Activated T-helper 2 cell treated with anti-CD3 and anti-CD28 coated beads, Interferon-gamma antibody, Interleukin-2, Interleukin-4, amounts not matched to agents 10 μg/mL and 5 μg/mL and 100 μg/mL, durations not matched to agents 14 hours and 24 hours and 36 hours (primary cell): ENCODE measurements around the gene RBMS3. TPM values are rescaled to one million over a fixed set of nuclear protein-coding genes. Genes with fewer than 3 reads are reported as not detected.
"Not testable (repeated sequence)": the region's sequence is repeated elsewhere in the genome, so short reads cannot be mapped to it uniquely, and the experiment has no call there.

Source experiments
- DNase-seq: peaks from one replicate; pipeline ENCODE4 v3.0.0; 2021; ENCODE audit warnings: low spot score
- H3K27ac Mint-ChIP-seq: one replicate; pipeline ENCODE4 v1.8.0; 2021; ENCODE audit warnings: mixed read lengths
- H3K27me3 Mint-ChIP-seq: one replicate; pipeline ENCODE4 v1.8.0; 2021; ENCODE audit warnings: low read depth, mixed read lengths
- H3K36me3 Mint-ChIP-seq: one replicate; pipeline ENCODE4 v1.8.0; 2021; ENCODE audit warnings: low read depth, mixed read lengths
- H3K4me1 Mint-ChIP-seq: one replicate; pipeline ENCODE4 v1.8.0; 2021; ENCODE audit warnings: low read depth, mixed read lengths
- H3K4me3 Mint-ChIP-seq: one replicate; pipeline ENCODE4 v1.8.0; 2021; ENCODE audit warnings: low read depth, mild to moderate bottlenecking, moderate library complexity, mixed read lengths
- H3K9me3 Mint-ChIP-seq: one replicate; pipeline ENCODE4 v1.8.0; 2021; ENCODE audit warnings: mixed read lengths
- intact Hi-C: fragments of 100-400 bp; cut with micrococcal nuclease; formaldehyde crosslinking; loops from one replicate; pipeline ENCODE4 v1.15.1; 2023
- total RNA-seq: library from RNA; stranded (reverse); gene quantifications from 2 replicates; pipeline ENCODE4 v1.2.3, GENCODE V29; 2022

The RBMS3 gene
- total RNA-seq, 1 donor from 2014 or later, result 5.3 TPM

DNA sequence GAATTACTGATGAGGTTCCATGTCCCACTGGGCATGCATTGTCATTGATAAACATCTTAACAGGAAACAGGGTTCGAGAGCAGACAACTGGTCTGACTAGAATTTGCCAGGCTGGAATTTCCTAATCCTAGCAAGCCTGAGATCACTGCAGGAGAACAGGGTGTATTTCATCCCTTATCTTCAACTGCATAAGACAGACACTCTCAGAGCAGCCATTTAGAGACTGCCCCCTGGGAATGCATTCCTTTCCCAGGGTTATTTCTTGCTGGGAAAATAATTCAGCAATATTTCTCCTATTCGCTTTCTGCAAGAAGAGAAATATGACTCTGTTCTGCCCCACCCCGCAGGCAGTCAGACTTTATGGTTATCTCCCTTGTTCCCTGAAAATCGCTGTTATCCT, 113.1 kb downstream of the RBMS3 start:
- DNase-seq, H3K36me3 Mint-ChIP-seq, H3K9me3 Mint-ChIP-seq, H3K27me3 Mint-ChIP-seq, intact Hi-C loops, H3K4me3 Mint-ChIP-seq, H3K4me1 Mint-ChIP-seq, H3K27ac Mint-ChIP-seq: not testable (repeated sequence)

DNA sequence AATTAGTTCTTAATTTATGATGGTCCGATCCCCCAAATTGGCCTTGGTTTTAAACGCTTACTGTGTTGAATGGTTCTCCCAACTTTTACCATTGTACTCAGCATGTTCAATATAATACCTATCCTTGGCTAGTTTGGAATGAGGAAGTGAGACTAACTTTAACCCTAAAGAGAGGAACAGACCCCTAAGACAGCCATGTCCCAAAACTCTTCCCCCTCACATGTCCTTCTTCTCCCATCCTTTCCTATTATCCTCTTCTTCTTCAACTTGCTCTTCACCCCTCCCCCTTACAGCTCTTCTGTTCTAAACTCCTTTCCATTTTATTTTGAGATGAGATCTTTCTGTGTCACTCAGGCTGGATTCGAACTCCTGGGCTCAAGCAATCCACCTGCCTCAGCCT, 116.5 kb downstream of the RBMS3 start:
- no peaks in the 10 kb centered on the region for H3K36me3 Mint-ChIP-seq
- H3K4me3 Mint-ChIP-seq, result no peak overlapping the region
- DNase-seq, result no peak
- H3K27ac Mint-ChIP-seq, result no peak overlapping the region
- no peaks in the 10 kb centered on the region for H3K4me1 Mint-ChIP-seq
- no peaks in the 10 kb centered on the region for H3K9me3 Mint-ChIP-seq
- H3K27me3 Mint-ChIP-seq, result no peaks in the 10 kb centered on the region
- intact Hi-C loops, result no loop called here

DNA sequence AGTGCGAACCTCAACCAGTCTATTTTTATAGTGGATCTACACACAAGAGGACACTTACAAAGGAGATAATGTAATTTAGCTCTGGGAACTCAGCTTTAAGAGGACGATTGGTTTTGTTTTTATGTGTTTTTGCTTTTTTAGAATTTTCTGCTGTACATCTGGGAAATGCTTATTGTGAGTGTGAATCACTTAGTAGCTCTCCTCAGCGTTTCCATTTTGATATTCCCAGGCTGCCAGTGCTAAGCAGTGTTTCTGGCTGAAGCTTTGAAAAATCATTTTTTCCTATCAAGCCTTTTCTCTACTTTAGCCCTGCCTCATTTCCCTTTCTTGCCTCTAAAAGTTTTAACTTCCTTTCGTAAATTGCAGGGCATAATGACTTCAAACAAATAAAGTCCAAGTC, 117.9 kb downstream of the RBMS3 start:
- Mint-ChIP-seq H3K27ac (no peak overlapping the region), H3K4me3 (no peak overlapping the region), H3K9me3 (no peaks in the 10 kb centered on the region), H3K36me3 (no peaks in the 10 kb centered on the region), H3K27me3 (no peaks in the 10 kb centered on the region), H3K4me1 (no peaks in the 10 kb centered on the region)
- intact Hi-C loops, result no loop called here
- DNase-seq, result no peak

DNA sequence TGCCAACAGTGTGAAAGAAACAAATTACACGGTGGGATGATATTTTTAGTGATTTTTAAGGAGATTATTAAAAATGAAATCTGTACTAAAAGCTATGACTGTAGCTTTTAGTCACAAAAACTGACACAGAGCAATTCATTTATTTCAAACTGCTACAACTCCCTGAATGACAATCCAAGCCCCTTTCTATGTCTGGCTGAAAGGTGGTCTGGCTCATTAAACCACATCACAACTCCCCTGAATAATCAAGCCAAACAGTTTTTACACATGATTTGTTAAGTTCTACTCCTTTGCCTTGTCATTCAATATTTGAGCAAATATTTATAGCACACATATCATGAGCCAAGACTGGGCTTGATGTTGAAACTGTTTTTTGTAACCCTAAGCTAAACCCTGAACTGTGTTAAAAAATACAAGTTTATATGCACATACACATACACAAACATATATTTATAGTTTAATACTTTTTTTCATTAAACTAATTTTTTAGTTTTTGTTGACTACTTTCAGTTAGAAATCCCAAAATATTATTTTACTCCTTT, 125.5 kb downstream of the RBMS3 start:
- intact Hi-C loops, result no loop called here
- H3K9me3 Mint-ChIP-seq, result no peaks in the 10 kb centered on the region
- H3K4me3 Mint-ChIP-seq, result no peak overlapping the region
- no peaks in the 10 kb centered on the region for H3K27me3 Mint-ChIP-seq
- H3K27ac Mint-ChIP-seq, result no peak overlapping the region
- DNase-seq, result no peak
- no peaks in the 10 kb centered on the region for H3K4me1 Mint-ChIP-seq
- H3K36me3 Mint-ChIP-seq, result no peaks in the 10 kb centered on the region

DNA sequence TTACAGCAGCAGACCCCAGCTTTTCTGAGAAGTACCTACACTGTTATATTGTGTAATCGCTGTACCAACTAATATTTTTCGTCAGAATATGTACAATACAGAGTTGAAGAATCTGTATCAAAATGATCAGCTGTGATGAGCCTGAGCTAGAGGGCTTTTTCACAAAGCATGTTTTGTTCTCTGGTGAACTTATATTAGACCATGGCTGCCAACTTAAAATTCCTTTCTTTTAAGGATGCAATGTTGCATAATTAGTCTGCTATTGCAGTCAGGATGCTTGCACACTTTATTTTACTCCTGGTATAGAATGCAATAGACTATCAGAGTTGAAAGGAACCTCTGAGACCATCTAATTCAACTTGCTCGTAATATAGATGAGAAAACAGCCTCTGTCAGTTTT, 127.8 kb downstream of the RBMS3 start:
- no peaks in the 10 kb centered on the region for H3K36me3 Mint-ChIP-seq
- H3K27ac Mint-ChIP-seq, result no peak overlapping the region
- no peak for DNase-seq
- no peaks in the 10 kb centered on the region for H3K9me3 Mint-ChIP-seq
- H3K27me3 Mint-ChIP-seq, result no peaks in the 10 kb centered on the region
- H3K4me3 Mint-ChIP-seq, result no peak overlapping the region
- intact Hi-C loops, result no loop called here
- no peaks in the 10 kb centered on the region for H3K4me1 Mint-ChIP-seq

DNA sequence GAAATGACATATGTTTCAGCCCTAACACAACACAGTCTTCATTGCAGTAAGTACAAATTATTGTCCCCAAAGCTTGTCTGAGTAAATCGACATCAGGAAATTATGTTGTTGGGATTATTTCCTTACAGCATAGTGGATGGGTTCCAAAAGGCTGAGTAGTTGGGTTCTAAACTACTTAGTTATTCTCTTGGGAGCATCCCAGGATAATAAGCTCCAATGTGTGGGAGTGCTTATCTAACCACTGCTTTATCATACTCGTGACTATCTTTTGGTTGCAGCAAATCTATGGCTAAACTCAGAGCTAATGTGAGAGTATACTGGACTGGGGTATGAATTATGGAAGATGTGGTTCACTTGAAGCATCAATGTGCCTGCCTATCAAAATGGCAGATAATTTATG, 128.5 kb downstream of the RBMS3 start:
- Mint-ChIP-seq H3K36me3 (no peaks in the 10 kb centered on the region), H3K27me3 (no peaks in the 10 kb centered on the region), H3K27ac (no peak overlapping the region), H3K4me3 (no peak overlapping the region), H3K9me3 (no peaks in the 10 kb centered on the region), H3K4me1 (no peaks in the 10 kb centered on the region)
- intact Hi-C loops, result no loop called here
- no peak for DNase-seq

DNA sequence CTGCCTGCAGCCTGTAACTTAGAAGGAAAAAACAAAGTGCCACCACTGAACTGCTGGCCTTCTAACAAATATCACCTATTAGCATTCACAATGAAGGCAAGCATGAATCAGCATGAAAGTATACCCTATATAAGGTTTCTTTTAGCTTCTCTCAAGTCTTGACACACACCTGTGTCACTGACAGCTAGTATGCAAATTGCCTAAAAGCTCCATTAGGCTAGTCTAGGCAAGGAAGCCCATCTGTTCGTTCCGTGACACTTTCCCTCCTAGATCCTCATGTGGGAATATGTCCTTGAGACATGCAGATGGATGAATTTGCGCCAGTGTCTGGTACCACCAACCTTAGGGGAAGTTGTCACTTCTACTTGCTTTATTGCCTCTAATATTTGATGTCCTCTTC, 129.3 kb downstream of the RBMS3 start:
- intact Hi-C loops, result no loop called here
- Mint-ChIP-seq H3K27ac (no peak overlapping the region), H3K4me1 (no peaks in the 10 kb centered on the region), H3K27me3 (no peaks in the 10 kb centered on the region), H3K36me3 (no peaks in the 10 kb centered on the region), H3K4me3 (no peak overlapping the region), H3K9me3 (no peaks in the 10 kb centered on the region)
- DNase-seq, result no peak

DNA sequence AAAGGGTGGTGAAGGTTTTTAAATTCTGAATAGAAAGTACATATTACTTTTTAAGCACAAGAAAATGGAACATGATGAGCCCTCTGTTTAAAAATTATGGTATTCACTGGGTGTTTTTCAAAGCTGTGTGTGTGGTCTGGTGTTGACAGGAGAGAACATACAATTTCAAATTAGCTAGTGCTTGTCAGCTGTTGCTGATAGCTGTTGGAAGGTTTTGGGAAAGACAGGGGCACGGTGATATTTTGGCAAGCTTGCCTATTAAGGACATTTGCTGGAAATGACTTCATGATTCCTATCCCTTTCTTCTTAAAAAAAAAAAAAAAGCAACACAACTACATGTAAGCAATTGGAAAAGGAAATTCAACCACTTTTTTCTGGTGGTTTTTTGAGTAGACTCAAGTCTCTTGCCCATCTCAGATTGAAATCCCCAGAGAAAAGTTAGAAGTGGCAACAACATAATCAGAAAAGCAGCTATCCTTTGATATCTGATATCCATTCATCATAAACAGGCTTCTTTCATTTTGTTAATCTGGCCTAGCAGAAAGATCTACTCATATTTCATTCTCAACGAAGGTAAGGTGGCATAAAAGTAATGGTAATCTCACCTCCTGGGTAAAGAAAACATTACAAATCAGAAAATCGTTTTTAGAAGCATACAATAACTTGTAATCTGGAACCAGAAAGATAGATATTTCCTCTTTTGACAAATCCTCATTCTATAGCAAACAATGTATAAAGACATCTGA, 130.0 kb downstream of the RBMS3 start:
- intact Hi-C loops, result no loop called here

DNA sequence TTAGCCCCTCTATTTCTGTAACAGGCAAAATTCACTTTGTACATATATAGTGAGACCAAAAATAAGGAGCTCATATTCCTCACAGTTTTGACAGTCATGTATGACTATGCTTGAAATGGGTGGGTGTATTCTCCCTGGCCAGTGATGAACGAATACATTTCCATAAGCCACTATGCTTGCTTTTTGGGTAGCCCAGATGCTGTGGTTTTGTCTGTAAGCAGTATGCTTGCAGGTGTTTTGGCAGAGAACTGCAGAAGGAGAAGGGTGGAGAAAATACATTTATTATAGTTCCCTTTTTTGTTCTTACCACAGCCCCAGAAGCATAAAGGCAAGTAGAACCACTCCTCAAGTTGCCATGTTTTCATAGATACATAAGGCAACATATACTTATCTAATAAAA, 131.2 kb downstream of the RBMS3 start:
- Mint-ChIP-seq H3K4me3 (no peak overlapping the region), H3K36me3 (no peaks in the 10 kb centered on the region), H3K4me1 (no peaks in the 10 kb centered on the region)

More for the DNA sequence above, 130.0 kb downstream of the RBMS3 start:
- no peak for DNase-seq
- Mint-ChIP-seq H3K36me3 (no peaks in the 10 kb centered on the region), H3K4me1 (no peaks in the 10 kb centered on the region), H3K4me3 (no peak overlapping the region), H3K27ac (no peak overlapping the region), H3K9me3 (no peaks in the 10 kb centered on the region), H3K27me3 (no peaks in the 10 kb centered on the region)

DNA sequence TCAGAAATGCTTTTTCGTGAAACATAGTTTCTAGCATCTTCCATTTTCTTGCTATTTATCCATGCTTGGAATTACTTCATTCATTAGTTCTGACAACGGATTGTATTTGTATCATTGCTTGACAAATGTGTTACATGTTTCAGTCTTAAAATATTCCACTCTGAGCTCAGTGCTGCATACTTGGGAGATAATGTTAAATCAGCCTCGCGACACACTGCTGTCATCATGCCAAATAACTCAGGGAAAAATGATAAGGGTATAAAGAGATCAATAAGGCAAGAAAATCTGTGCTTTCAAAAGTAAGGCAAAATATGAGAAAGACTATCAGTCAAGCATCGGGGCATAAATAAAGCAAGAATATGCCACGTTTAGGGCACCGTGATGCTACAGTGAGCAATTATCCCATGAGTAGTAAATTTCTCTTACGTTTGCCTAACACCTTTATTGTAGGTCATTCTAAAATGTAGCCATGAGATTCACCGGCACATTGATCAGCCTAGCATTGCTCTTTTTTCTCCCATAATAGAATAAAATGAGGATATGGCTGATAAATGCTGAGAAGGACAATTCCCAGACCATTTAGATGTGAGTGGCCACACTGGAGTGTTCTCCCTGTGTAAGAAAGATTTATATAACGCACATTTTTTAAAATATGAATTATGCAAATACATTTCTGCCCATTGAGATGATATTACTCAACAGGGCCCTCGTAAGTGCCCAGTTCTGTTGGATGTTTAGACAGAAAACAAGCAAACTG, 133.8 kb downstream of the RBMS3 start:
- intact Hi-C loops, result no loop called here
- Mint-ChIP-seq H3K9me3 (no peaks in the 10 kb centered on the region), H3K27me3 (no peaks in the 10 kb centered on the region), H3K36me3 (no peaks in the 10 kb centered on the region), H3K4me1 (no peaks in the 10 kb centered on the region), H3K27ac (no peak overlapping the region), H3K4me3 (no peak overlapping the region)
- DNase-seq, result no peak

More for the DNA sequence above, 131.2 kb downstream of the RBMS3 start:
- DNase-seq, result no peak
- Mint-ChIP-seq H3K9me3 (no peaks in the 10 kb centered on the region), H3K27me3 (no peaks in the 10 kb centered on the region), H3K27ac (no peak overlapping the region)
- intact Hi-C loops, result no loop called here

DNA sequence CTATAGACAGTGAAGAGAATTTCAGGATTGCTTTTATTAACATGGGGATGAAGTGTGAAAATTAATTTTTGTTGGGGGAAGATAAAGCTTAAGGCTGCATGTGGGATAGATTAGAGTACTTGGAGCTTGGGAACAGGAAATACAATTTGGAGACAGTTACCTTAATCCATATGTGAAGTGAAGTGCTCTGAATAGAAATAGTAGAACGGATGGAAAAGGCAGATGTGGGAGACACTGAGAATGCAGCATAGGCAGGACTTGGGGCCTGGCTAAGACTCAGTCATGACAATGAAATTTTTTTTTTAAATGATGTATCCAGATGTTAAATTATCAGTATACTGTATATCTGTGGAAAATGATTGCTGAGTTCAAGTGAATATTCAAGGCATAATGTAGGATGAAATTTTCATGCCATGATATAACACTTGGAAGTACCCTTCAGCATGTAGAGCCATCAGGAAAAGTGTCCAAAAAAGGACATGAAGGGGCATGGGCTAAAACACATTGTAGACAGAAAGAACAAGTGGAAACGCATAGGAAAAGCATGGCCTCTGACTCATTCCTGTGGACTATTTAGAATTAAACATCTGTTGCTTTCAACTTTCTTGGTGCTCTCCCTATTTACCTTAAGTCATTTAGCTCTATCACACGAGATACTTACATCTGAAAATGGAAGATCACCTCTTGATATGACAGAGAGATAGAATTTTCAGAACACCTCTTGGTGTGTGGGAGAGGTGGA, 134.8 kb downstream of the RBMS3 start:
- DNase-seq, result no peak
- no peaks in the 10 kb centered on the region for H3K27me3 Mint-ChIP-seq
- no peaks in the 10 kb centered on the region for H3K4me1 Mint-ChIP-seq
- intact Hi-C loops, result no loop called here
- H3K36me3 Mint-ChIP-seq, result no peaks in the 10 kb centered on the region
- H3K4me3 Mint-ChIP-seq, result no peak overlapping the region
- no peak overlapping the region for H3K27ac Mint-ChIP-seq
- no peaks in the 10 kb centered on the region for H3K9me3 Mint-ChIP-seq

DNA sequence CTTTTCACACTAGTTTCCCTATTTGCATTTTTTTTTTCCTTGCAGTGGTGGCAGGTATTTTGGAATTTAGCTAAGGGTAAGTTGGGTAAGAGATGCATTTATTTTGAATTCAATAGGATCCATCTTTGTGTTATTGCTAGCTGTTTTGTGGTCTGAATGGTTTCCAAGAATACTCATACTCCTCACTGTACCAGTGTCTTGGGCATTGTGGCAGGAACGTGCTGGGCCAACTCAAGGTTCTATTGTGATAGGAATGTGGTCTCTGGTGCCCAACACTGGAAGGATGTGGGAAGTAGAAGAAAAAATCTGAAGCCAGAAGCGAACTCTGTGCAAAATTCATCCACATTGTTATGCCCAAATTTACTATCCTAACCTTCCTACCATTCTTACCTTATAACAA, 135.6 kb downstream of the RBMS3 start:
- intact Hi-C loops, result no loop called here
- no peaks in the 10 kb centered on the region for H3K27me3 Mint-ChIP-seq
- no peaks in the 10 kb centered on the region for H3K4me1 Mint-ChIP-seq
- no peaks in the 10 kb centered on the region for H3K36me3 Mint-ChIP-seq
- no peak overlapping the region for H3K27ac Mint-ChIP-seq
- H3K4me3 Mint-ChIP-seq, result no peak overlapping the region
- no peak for DNase-seq
- H3K9me3 Mint-ChIP-seq, result no peaks in the 10 kb centered on the region

DNA sequence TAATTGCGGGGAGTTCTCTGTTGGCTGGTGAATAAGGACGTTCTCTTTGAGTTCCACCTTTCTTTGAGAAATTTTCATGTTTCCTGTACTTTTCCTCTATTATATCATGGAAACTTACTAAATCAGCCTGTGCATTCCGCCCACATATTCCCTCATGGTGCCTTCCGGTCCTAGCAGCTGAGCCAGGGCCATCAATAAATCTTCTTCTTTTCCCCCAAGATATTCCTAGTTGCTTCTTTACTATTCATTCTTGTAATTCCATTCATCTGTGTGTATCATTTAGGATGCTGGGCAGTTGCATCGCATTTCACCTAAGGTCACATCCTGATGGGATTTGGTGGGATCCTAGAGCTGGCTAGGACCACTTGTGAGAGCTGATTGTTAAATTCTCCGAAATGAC, 139.2 kb downstream of the RBMS3 start:
- H3K9me3 Mint-ChIP-seq, result no peaks in the 10 kb centered on the region
- H3K36me3 Mint-ChIP-seq, result no peaks in the 10 kb centered on the region
- H3K4me3 Mint-ChIP-seq, result no peak overlapping the region
- H3K27ac Mint-ChIP-seq, result no peak overlapping the region
- no peaks in the 10 kb centered on the region for H3K27me3 Mint-ChIP-seq
- no peak for DNase-seq
- intact Hi-C loops, result no loop called here
- H3K4me1 Mint-ChIP-seq, result no peaks in the 10 kb centered on the region
